ENCODE data around the gene CD300LG. TPM values are rescaled to one million over a fixed set of nuclear protein-coding genes. Genes with fewer than 3 reads are reported as not detected.

Gene CD300LG
- total RNA-seq, 1 donor from 2014 or later: not detected

- Histone ChIP-seq H4K20me1 (ENCODE audit: insufficient read depth, low read length) (peaks cover 36% of the 10 kb centered on the region), H3K79me2 (ENCODE audit: insufficient read depth, low read length) (no peaks in the 10 kb centered on the region), H3K4me2 (ENCODE audit: low read length) (no peak overlapping the region), H3K27me3 (ENCODE audit: insufficient read depth, low read length) (no peaks in the 10 kb centered on the region), H3K27ac (ENCODE audit: low read depth, low read length) (no peak overlapping the region), H3K9ac (ENCODE audit: low read length) (no peak overlapping the region), H2AFZ (ENCODE audit: low read depth, low read length) (no peak overlapping the region), H3K36me3 (ENCODE audit: insufficient read depth, low read length) (peaks cover 32% of the 10 kb centered on the region), H3K9me3 (ENCODE audit: insufficient read depth, low read depth, low read length) (no peaks in the 10 kb centered on the region), H3K4me1 (ENCODE audit: insufficient read depth, low read length) (no peaks in the 10 kb centered on the region), H3K4me3 (ENCODE audit: insufficient read depth, low read depth, low read length) (no peak overlapping the region)
- DNase-seq (ENCODE audit: low read depth): no peak
- no peak overlapping the region for H3K27ac Mint-ChIP-seq (ENCODE audit: unreplicated experiment)
- no peak for FAIRE-seq
- peaks cover 25% of the 10 kb centered on the region for H3K36me3 Mint-ChIP-seq (ENCODE audit: low read depth, unreplicated experiment)
- no peak overlapping the region for H3K4me3 Mint-ChIP-seq (ENCODE audit: unreplicated experiment)
- H3K4me1 Mint-ChIP-seq (ENCODE audit: low read depth, unreplicated experiment): peaks cover 2% of the 10 kb centered on the region
- H3K27me3 Mint-ChIP-seq (ENCODE audit: low read depth, unreplicated experiment): peaks cover 10% of the 10 kb centered on the region
- TF ChIP-seq, protein P1, sequence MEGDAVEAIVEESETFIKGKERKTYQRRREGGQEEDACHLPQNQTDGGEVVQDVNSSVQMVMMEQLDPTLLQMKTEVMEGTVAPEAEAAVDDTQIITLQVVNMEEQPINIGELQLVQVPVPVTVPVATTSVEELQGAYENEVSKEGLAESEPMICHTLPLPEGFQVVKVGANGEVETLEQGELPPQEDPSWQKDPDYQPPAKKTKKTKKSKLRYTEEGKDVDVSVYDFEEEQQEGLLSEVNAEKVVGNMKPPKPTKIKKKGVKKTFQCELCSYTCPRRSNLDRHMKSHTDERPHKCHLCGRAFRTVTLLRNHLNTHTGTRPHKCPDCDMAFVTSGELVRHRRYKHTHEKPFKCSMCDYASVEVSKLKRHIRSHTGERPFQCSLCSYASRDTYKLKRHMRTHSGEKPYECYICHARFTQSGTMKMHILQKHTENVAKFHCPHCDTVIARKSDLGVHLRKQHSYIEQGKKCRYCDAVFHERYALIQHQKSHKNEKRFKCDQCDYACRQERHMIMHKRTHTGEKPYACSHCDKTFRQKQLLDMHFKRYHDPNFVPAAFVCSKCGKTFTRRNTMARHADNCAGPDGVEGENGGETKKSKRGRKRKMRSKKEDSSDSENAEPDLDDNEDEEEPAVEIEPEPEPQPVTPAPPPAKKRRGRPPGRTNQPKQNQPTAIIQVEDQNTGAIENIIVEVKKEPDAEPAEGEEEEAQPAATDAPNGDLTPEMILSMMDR (IDR thresholded peaks at IDR 0.05; ENCODE audit: insufficient read depth, low read depth, low read length): no peak
- no peak for TF ChIP-seq EZH2 (IDR thresholded peaks at IDR 0.05; ENCODE audit: insufficient read depth, low read length)
- no peaks in the 10 kb centered on the region for H3K9me3 Mint-ChIP-seq (ENCODE audit: unreplicated experiment)
These were observed 21.4 kb upstream of the CD300LG start for GRCh38 chr17:43825567-43825966.

DNA sequence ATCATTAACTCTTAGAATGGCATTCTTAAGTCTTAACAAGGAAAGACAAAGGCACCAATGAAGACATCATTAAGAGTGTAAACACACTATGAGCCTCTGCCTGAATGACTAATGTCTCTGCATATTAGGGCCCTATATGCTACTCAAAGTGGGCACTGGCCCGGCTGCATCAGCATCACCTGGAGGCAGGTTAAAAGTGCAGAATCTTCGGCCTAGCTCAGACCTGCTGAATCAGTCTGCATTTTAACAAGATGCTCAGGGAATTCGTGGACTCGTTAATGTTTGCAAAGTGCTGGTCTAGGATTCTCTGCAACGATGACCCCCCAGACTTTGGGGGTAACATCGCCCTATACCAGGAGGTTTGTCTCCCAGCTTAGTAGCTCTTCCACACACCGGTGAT is 20.8 kb upstream of the CD300LG start:
- Histone ChIP-seq H3K79me2 (ENCODE audit: insufficient read depth, low read length) (no peaks in the 10 kb centered on the region), H3K9me3 (ENCODE audit: insufficient read depth, low read depth, low read length) (no peaks in the 10 kb centered on the region), H3K4me1 (ENCODE audit: insufficient read depth, low read length) (no peaks in the 10 kb centered on the region), H3K27me3 (ENCODE audit: insufficient read depth, low read length) (no peaks in the 10 kb centered on the region), H3K4me2 (ENCODE audit: low read length) (no peak overlapping the region), H4K20me1 (ENCODE audit: insufficient read depth, low read length) (peaks cover 41% of the 10 kb centered on the region), H3K27ac (ENCODE audit: low read depth, low read length) (no peak overlapping the region), H2AFZ (ENCODE audit: low read depth, low read length) (no peak overlapping the region), H3K36me3 (ENCODE audit: insufficient read depth, low read length) (peaks cover 32% of the 10 kb centered on the region), H3K4me3 (ENCODE audit: insufficient read depth, low read depth, low read length) (no peak overlapping the region), H3K9ac (ENCODE audit: low read length) (no peak overlapping the region)
- H3K4me1 Mint-ChIP-seq (ENCODE audit: low read depth, unreplicated experiment): peaks cover 2% of the 10 kb centered on the region
- peaks cover 10% of the 10 kb centered on the region for H3K27me3 Mint-ChIP-seq (ENCODE audit: low read depth, unreplicated experiment)
- H3K27ac Mint-ChIP-seq (ENCODE audit: unreplicated experiment): no peak overlapping the region
- peaks cover 28% of the 10 kb centered on the region for H3K36me3 Mint-ChIP-seq (ENCODE audit: low read depth, unreplicated experiment)
- TF ChIP-seq EZH2 (IDR thresholded peaks at IDR 0.05; ENCODE audit: insufficient read depth, low read length): no peak
- TF ChIP-seq, protein P1 (IDR thresholded peaks at IDR 0.05; ENCODE audit: insufficient read depth, low read depth, low read length): no peak
- H3K4me3 Mint-ChIP-seq (ENCODE audit: unreplicated experiment): no peak overlapping the region
- DNase-seq (ENCODE audit: low read depth) (no peak), FAIRE-seq (no peak)
- H3K9me3 Mint-ChIP-seq (ENCODE audit: unreplicated experiment): no peaks in the 10 kb centered on the region

- no peak overlapping the region for H3K27ac ChIP-seq (ENCODE audit: low read depth, low read length)
- no peaks in the 10 kb centered on the region for H3K9me3 ChIP-seq (ENCODE audit: insufficient read depth, low read depth, low read length)
- Mint-ChIP-seq H3K27ac (ENCODE audit: unreplicated experiment) (no peak overlapping the region), H3K9me3 (ENCODE audit: unreplicated experiment) (no peaks in the 10 kb centered on the region), H3K4me3 (ENCODE audit: unreplicated experiment) (no peak overlapping the region), H3K4me1 (ENCODE audit: low read depth, unreplicated experiment) (peaks cover 9% of the 10 kb centered on the region), H3K36me3 (ENCODE audit: low read depth, unreplicated experiment) (peaks cover 25% of the 10 kb centered on the region), H3K27me3 (ENCODE audit: low read depth, unreplicated experiment) (peaks cover 12% of the 10 kb centered on the region)
- no peaks in the 10 kb centered on the region for H3K27me3 ChIP-seq (ENCODE audit: insufficient read depth, low read length)
- no peak overlapping the region for H2AFZ ChIP-seq (ENCODE audit: low read depth, low read length)
- FAIRE-seq (no peak), DNase-seq (ENCODE audit: low read depth) (no peak)
- H3K4me2 ChIP-seq (ENCODE audit: low read length): no peak overlapping the region
- TF ChIP-seq, protein P1 (IDR thresholded peaks at IDR 0.05; ENCODE audit: insufficient read depth, low read depth, low read length): no peak
- TF ChIP-seq EZH2 (IDR thresholded peaks at IDR 0.05; ENCODE audit: insufficient read depth, low read length): no peak
- peaks cover 29% of the 10 kb centered on the region for H3K36me3 ChIP-seq (ENCODE audit: insufficient read depth, low read length)
- H3K4me1 ChIP-seq (ENCODE audit: insufficient read depth, low read length): peaks cover 8% of the 10 kb centered on the region
- H3K4me3 ChIP-seq (ENCODE audit: insufficient read depth, low read depth, low read length): no peak overlapping the region
- no peak overlapping the region for H3K9ac ChIP-seq (ENCODE audit: low read length)
- H3K79me2 ChIP-seq (ENCODE audit: insufficient read depth, low read length): no peaks in the 10 kb centered on the region
- H4K20me1 ChIP-seq (ENCODE audit: insufficient read depth, low read length): peaks cover 51% of the 10 kb centered on the region
These were observed 19.4 kb upstream of the CD300LG start for GRCh38 chr17:43827596-43827995.
